ENCODE results near the gene LCN15. TPM values are rescaled to one million over a fixed set of nuclear protein-coding genes. Genes with fewer than 3 reads are reported as not detected.
"Not testable (repeated sequence)": the region's sequence is repeated elsewhere in the genome, so short reads cannot be mapped to it uniquely, and the experiment has no call there.

Gene LCN15
- total and polyA plus RNA-seq, 10 donors = 0.35 TPM; not detected in 9

DNA sequence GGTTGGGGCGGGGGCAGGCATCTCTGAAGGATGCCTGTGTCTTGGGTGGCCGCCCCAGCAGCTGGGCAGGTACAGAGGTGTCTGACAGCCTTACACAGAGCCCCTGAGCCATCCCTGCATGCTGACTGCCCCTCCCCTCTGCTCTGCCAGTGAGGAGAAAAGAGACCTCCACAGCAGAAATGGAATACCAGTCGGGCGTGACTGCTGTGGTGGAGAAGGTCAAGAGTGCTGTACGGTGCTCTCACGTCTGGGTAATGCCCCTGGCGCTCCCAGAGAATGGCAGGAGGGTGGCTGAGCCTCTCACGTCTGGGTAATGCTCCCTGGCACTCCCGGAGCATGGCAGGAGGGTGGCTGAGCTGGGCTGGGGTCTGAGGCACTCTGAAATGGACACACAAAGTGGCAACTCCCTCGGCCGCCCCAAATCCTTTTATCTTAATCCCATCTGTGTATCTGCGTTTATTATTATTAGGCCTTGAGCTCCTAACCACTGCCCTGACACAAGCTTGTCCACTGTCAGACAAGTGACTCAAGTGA lies 41.0 kb upstream of the LCN15 start:
- peaks cover 35 to 61% (median 46%) of the 10 kb centered on the region in 6 donors for H3K4me1 ChIP-seq
- DNase-seq = no peak
- no peak for TF ChIP-seq POLR2AphosphoS5 (IDR thresholded peaks at IDR 0.05)
- TF ChIP-seq CTCF (IDR thresholded peaks at IDR 0.05 in 8 of 11, conservative IDR thresholded peaks at IDR 0.05 in 3 of 11) = no peak
- no peak for TF ChIP-seq POLR2A (IDR thresholded peaks at IDR 0.05)
- H3K36me3 ChIP-seq = peaks cover 0 to 33% (median 0%) of the 10 kb centered on the region in 6 donors
- 87 to 97% (median 95%) methylated on average over 10 to 12 of the region's 12 CpGs for WGBS, 5 donors
- intact Hi-C loops (cut with DNase I; ENCODE audit: low total_unique reads) = no loop called here
- no peak overlapping the region for H3K4me3 ChIP-seq
- H3K27ac ChIP-seq = no peak overlapping the region
- peaks cover 0 to 25% (median 20%) of the 10 kb centered on the region in 7 donors for H3K27me3 ChIP-seq (replicated peaks in 1 of 7)
- no peaks in the 10 kb centered on the region for H3K9me3 ChIP-seq

GRCh38 chr9:136804509-136805206 lies 40.3 kb upstream of the LCN15 start:
- Histone ChIP-seq H3K4me1 (peaks cover 34 to 61% (median 46%) of the 10 kb centered on the region in 6 donors), H3K27ac (no peak overlapping the region), H3K36me3 (peaks cover 0 to 27% (median 0%) of the 10 kb centered on the region in 6 donors), H3K9me3 (no peaks in the 10 kb centered on the region), H3K27me3 (replicated peaks in 1 of 7) (peaks cover 0 to 31% (median 26%) of the 10 kb centered on the region in 7 donors), H3K4me3 (no peak overlapping the region)
- intact Hi-C loops (cut with DNase I; ENCODE audit: low total_unique reads) = no loop called here
- no peak for DNase-seq
- 93 to 95% (median 93%) methylated on average over 14 to 20 of the region's 20 CpGs for WGBS, 5 donors
- TF ChIP-seq POLR2A (IDR thresholded peaks at IDR 0.05) (no peak), POLR2AphosphoS5 (IDR thresholded peaks at IDR 0.05) (no peak), CTCF (IDR thresholded peaks at IDR 0.05 in 8 of 11, conservative IDR thresholded peaks at IDR 0.05 in 3 of 11) (no peak)

DNA sequence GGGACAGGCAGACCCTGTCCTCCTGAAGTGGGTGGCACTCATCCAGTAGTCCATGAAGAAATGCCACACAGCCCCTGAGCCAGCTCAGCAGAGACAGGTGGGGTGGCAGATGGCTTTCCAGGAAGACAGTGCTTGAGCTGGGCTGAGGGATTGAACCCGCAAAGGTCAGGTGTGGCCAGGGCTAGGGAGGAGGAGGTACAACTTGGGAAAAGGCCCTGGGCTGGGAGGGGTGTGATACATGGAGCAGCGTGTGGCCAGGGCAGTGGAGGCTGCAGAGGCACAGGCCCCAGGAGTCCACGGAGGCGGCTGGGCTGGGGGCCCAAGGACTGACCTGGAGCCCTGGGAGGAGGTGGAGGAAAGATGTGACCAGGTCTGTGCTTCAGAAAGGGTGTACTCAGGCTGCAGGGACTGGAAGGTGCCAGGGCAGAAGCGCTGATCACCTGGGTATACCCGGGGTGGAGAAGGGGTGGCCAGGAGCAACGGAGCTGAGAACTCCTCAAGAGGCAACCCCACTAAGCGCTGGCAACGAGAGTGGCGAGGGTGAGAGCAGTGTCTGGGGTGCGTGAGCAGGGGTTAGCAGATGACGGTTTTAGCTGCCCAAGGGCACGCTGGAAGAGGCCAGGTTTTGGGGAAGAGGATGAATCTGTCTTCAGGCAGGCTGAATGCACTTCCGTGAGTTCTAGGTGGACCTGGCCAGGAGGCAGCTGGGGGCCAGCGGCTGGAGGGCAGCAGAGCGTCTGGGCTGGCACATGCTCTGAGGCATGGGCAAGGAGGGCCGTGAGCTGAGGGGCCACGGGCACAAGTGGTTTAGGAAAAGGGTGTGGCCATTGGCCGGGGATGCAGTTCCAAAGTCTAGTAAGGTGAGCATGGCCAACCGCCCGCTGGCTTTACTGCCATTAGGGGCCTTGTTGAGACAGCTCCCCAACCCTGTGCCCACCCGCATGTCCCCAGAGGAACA lies 39.5 kb upstream of the LCN15 start:
- Histone ChIP-seq H3K27ac (no peak overlapping the region), H3K4me3 (no peak overlapping the region), H3K27me3 (replicated peaks in 1 of 7) (peaks cover 0 to 39% (median 35%) of the 10 kb centered on the region in 7 donors), H3K9me3 (no peaks in the 10 kb centered on the region), H3K4me1 (peaks cover 29 to 61% (median 46%) of the 10 kb centered on the region in 6 donors), H3K36me3 (peaks cover 0 to 23% (median 0%) of the 10 kb centered on the region in 6 donors)
- no peak for DNase-seq
- TF ChIP-seq POLR2A (IDR thresholded peaks at IDR 0.05) (no peak), POLR2AphosphoS5 (IDR thresholded peaks at IDR 0.05) (no peak), CTCF (IDR thresholded peaks at IDR 0.05 in 8 of 11, conservative IDR thresholded peaks at IDR 0.05 in 3 of 11) (no peak)
- intact Hi-C loops (cut with DNase I; ENCODE audit: low total_unique reads) = no loop called here
- WGBS, 5 donors = 86 to 95% (median 90%) methylated on average over 21 to 22 of the region's 22 CpGs

DNA sequence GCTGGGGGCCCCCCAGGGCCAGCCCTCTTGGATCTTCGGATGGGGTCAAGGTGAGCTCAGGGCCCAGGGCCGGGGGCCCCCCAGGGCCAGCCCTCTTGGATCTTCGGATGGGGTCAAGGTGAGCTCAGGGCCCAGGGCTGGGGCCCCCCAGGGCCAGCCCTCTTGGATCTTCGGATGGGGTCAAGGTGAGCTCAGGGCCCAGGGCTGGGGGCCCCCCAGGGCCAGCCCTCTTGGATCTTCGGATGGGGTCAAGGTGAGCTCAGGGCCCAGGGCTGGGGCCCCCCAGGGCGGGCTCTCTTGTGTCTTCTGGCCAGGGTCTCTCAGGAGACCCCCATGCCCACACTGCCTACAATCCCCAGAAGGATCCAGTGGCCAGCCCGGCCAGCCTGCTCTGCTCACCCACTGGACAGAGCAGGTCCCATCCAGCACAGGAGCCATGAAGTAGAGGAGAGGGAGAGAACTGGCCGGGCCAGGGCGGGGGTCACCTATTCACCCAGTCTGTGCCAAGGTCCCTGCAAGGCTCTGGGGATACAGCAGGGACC lies 38.8 kb upstream of the LCN15 start:
- H3K9me3 ChIP-seq; H3K27ac ChIP-seq; intact Hi-C loops (cut with DNase I; ENCODE audit: low total_unique reads); DNase-seq; H3K4me3 ChIP-seq: not testable (repeated sequence)
- H3K4me1 ChIP-seq = peaks cover 26 to 58% (median 42%) of the 10 kb centered on the region in 6 donors
- peaks cover 0 to 23% (median 0%) of the 10 kb centered on the region in 6 donors for H3K36me3 ChIP-seq
- WGBS, 5 donors = 92 to 100% (median 94%) methylated on average over 1 to 8 of the region's 9 CpGs
- peaks cover 0 to 47% (median 41%) of the 10 kb centered on the region in 7 donors for H3K27me3 ChIP-seq (replicated peaks in 1 of 7)
